ENCODE results near the gene TSHZ3. TPM values are rescaled to one million over a fixed set of nuclear protein-coding genes. Genes with fewer than 3 reads are reported as not detected.

TSHZ3 gene
- polyA plus RNA-seq, 1 experiment: 10.9 TPM

- CTCF ChIA-PET: interaction anchor here (1.8 kb wide), 1 partner anchor 235 kb away, joined by 10 read pairs; no protein-coding TSS in a partner anchor
- POLR2A ChIA-PET: no interaction called here
Measured at GRCh38 chr19:31289381-31289880, 59.8 kb downstream of the TSHZ3 start.

GRCh38 chr19:31286491-31286890, 62.7 kb downstream of the TSHZ3 start:
- no peak for TF ChIP-seq CTCF (IDR thresholded peaks at IDR 0.05; ENCODE audit: low read depth, low read length)
- no peaks in the 10 kb centered on the region for H3K27me3 ChIP-seq (ENCODE audit: control insufficient read depth, insufficient read depth, low read length)
- ChIA-PET CTCF (interaction anchor here (0.8 kb wide), 1 partner anchor 232 kb away, joined by 5 read pairs; no protein-coding TSS in a partner anchor), POLR2A (interaction anchor here (0.7 kb wide), 1 partner anchor 62 kb away, joined by 3 read pairs; no protein-coding TSS in a partner anchor)
- H3K9me3 ChIP-seq (ENCODE audit: control insufficient read depth, insufficient read depth, low read length): no peaks in the 10 kb centered on the region
- H3K27ac ChIP-seq (ENCODE audit: low read depth, low read length): peak overlapping the region; percentile 31
- no peak overlapping the region for H3K4me3 ChIP-seq (ENCODE audit: low read depth, low read length)
- no peak for DNase-seq (ENCODE audit: low read depth, low spot score)

More at GRCh38 chr19:31289381-31289880, 59.8 kb downstream of the TSHZ3 start:
- TF ChIP-seq CTCF (IDR thresholded peaks at IDR 0.05; ENCODE audit: low read depth, low read length): no peak
- no peak overlapping the region for H3K27ac ChIP-seq (ENCODE audit: low read depth, low read length)
- H3K27me3 ChIP-seq (ENCODE audit: control insufficient read depth, insufficient read depth, low read length): no peaks in the 10 kb centered on the region
- H3K4me3 ChIP-seq (ENCODE audit: low read depth, low read length): no peak overlapping the region
- H3K9me3 ChIP-seq (ENCODE audit: control insufficient read depth, insufficient read depth, low read length): no peaks in the 10 kb centered on the region
- no peak for DNase-seq (ENCODE audit: low read depth, low spot score)

GRCh38 chr19:31285744-31286143, 63.5 kb downstream of the TSHZ3 start:
- DNase-seq (ENCODE audit: low read depth, low spot score): peak; percentile 21
- no peak for TF ChIP-seq CTCF (IDR thresholded peaks at IDR 0.05; ENCODE audit: low read depth, low read length)
- ChIA-PET CTCF (interaction anchor here (0.8 kb wide), 1 partner anchor 231 kb away, joined by 5 read pairs; no protein-coding TSS in a partner anchor), POLR2A (interaction anchor here (0.6 to 1.1 kb wide), 2 partner anchors 41 to 42 kb away, joined by 4 read pairs; no protein-coding TSS in a partner anchor)
- H3K27me3 ChIP-seq (ENCODE audit: control insufficient read depth, insufficient read depth, low read length): no peaks in the 10 kb centered on the region
- no peak overlapping the region for H3K4me3 ChIP-seq (ENCODE audit: low read depth, low read length)
- H3K9me3 ChIP-seq (ENCODE audit: control insufficient read depth, insufficient read depth, low read length): no peaks in the 10 kb centered on the region
- peak overlapping the region; percentile 21 for H3K27ac ChIP-seq (ENCODE audit: low read depth, low read length)

- Histone ChIP-seq H3K27ac (ENCODE audit: low read depth, low read length) (no peak overlapping the region), H3K27me3 (ENCODE audit: control insufficient read depth, insufficient read depth, low read length) (no peaks in the 10 kb centered on the region), H3K4me3 (ENCODE audit: low read depth, low read length) (no peak overlapping the region), H3K9me3 (ENCODE audit: control insufficient read depth, insufficient read depth, low read length) (no peaks in the 10 kb centered on the region)
- TF ChIP-seq CTCF (IDR thresholded peaks at IDR 0.05; ENCODE audit: low read depth, low read length): no peak
- DNase-seq (ENCODE audit: low read depth, low spot score): no peak
- ChIA-PET POLR2A (no interaction called here), CTCF (interaction anchor here (0.5 kb wide), 1 partner anchor 590 kb away, joined by 3 read pairs; no protein-coding TSS in a partner anchor)
Measured at GRCh38 chr19:31284621-31285020, 64.6 kb downstream of the TSHZ3 start.

- ChIA-PET CTCF (interaction anchor here (1.2 kb wide), 1 partner anchor 229 kb away, joined by 3 read pairs; no protein-coding TSS in a partner anchor), POLR2A (no interaction called here)
- no peaks in the 10 kb centered on the region for H3K27me3 ChIP-seq (ENCODE audit: control insufficient read depth, insufficient read depth, low read length)
- H3K27ac ChIP-seq (ENCODE audit: low read depth, low read length): no peak overlapping the region
- DNase-seq (ENCODE audit: low read depth, low spot score): no peak
- no peak for TF ChIP-seq CTCF (IDR thresholded peaks at IDR 0.05; ENCODE audit: low read depth, low read length)
- H3K9me3 ChIP-seq (ENCODE audit: control insufficient read depth, insufficient read depth, low read length): no peaks in the 10 kb centered on the region; the same call in 1 of the 2 replicates
- no peak overlapping the region for H3K4me3 ChIP-seq (ENCODE audit: low read depth, low read length)
Measured at GRCh38 chr19:31283701-31284100, 65.5 kb downstream of the TSHZ3 start.

Measured in AG04450 (cell line).